HG03280 (cell line): ENCODE results near the gene PLCH2.

Experiments
- ATAC-seq: cut with Tn5 transposase; IDR thresholded peaks from one replicate; pipeline ENCODE4 v1.9.1; 2021; ENCODE audit warnings: mild to moderate bottlenecking, moderate library complexity; ENCODE audit not compliant: unreplicated experiment

PLCH2 gene

GRCh38 chr1:2495026-2495425, 18.9 kb downstream of the PLCH2 start:
- ATAC-seq, result no peak

GRCh38 chr1:2495546-2495945, 19.5 kb downstream of the PLCH2 start:
- ATAC-seq, result no peak

GRCh38 chr1:2496087-2496622, 20.1 kb downstream of the PLCH2 start:
- ATAC-seq, result no peak

- no peak for ATAC-seq
Observed at GRCh38 chr1:2496746-2497145, 20.7 kb downstream of the PLCH2 start.

GRCh38 chr1:2497891-2498290, 21.8 kb downstream of the PLCH2 start:
- ATAC-seq, result no peak

GRCh38 chr1:2498648-2499047, 22.6 kb downstream of the PLCH2 start:
- no peak for ATAC-seq

- ATAC-seq, result no peak
Observed at GRCh38 chr1:2499260-2499659, 23.2 kb downstream of the PLCH2 start.

GRCh38 chr1:2499986-2500596, 24.0 kb downstream of the PLCH2 start:
- ATAC-seq, result no peak

GRCh38 chr1:2501041-2501819, 25.1 kb downstream of the PLCH2 start:
- no peak for ATAC-seq

GRCh38 chr1:2501820-2502119, 25.7 kb downstream of the PLCH2 start:
- no peak for ATAC-seq

GRCh38 chr1:2502210-2502609, 26.1 kb downstream of the PLCH2 start:
- ATAC-seq, result no peak

- ATAC-seq, result no peak
Observed at GRCh38 chr1:2502661-2503553, 26.8 kb downstream of the PLCH2 start.

GRCh38 chr1:2503554-2504224, 27.6 kb downstream of the PLCH2 start:
- no peak for ATAC-seq

GRCh38 chr1:2504225-2504948, 28.3 kb downstream of the PLCH2 start:
- no peak for ATAC-seq

- ATAC-seq, result no peak
Observed at GRCh38 chr1:2504949-2505272, 28.8 kb downstream of the PLCH2 start.

- no peak for ATAC-seq
Observed at GRCh38 chr1:2505461-2505994, 29.4 kb downstream of the PLCH2 start.

GRCh38 chr1:2506007-2506860, 30.1 kb downstream of the PLCH2 start:
- no peak for ATAC-seq

- ATAC-seq, result no peak
Observed at GRCh38 chr1:2506901-2507565, 30.9 kb downstream of the PLCH2 start.

GRCh38 chr1:2507744-2508155, 31.7 kb downstream of the PLCH2 start:
- ATAC-seq, result no peak
